Subcutaneous adipose tissue (tissue), 4 donors: ENCODE results near the gene NDUFAF8. TPM values are rescaled to one million over a fixed set of nuclear protein-coding genes. Genes with fewer than 3 reads are reported as not detected.

Source experiments
- total RNA-seq, 4 donors: library from RNA; depleted of rRNA; stranded (reverse); fragments of >200 nt; gene quantifications; one replicate each; pipeline ENCODE4 v1.1.0, GENCODE V29; 2016
- TF ChIP-seq, protein P1 (sequence below): fragments of 450-650 bp; IDR thresholded peaks from one replicate; pipeline ENCODE4 v1.5.1; 2016; ENCODE audit warnings: low read depth, mild to moderate bottlenecking, control low read depth, antibody characterized with exemption, moderate library complexity

NDUFAF8 gene
- total RNA-seq, 4 donors from 2014 or later, result 20.4 to 59.5 (median 53.6) TPM

- TF ChIP-seq, protein P1, sequence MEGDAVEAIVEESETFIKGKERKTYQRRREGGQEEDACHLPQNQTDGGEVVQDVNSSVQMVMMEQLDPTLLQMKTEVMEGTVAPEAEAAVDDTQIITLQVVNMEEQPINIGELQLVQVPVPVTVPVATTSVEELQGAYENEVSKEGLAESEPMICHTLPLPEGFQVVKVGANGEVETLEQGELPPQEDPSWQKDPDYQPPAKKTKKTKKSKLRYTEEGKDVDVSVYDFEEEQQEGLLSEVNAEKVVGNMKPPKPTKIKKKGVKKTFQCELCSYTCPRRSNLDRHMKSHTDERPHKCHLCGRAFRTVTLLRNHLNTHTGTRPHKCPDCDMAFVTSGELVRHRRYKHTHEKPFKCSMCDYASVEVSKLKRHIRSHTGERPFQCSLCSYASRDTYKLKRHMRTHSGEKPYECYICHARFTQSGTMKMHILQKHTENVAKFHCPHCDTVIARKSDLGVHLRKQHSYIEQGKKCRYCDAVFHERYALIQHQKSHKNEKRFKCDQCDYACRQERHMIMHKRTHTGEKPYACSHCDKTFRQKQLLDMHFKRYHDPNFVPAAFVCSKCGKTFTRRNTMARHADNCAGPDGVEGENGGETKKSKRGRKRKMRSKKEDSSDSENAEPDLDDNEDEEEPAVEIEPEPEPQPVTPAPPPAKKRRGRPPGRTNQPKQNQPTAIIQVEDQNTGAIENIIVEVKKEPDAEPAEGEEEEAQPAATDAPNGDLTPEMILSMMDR, result no peak
These were observed 5.8 kb upstream of the NDUFAF8 start for GRCh38 chr17:81233316-81233715.

DNA sequence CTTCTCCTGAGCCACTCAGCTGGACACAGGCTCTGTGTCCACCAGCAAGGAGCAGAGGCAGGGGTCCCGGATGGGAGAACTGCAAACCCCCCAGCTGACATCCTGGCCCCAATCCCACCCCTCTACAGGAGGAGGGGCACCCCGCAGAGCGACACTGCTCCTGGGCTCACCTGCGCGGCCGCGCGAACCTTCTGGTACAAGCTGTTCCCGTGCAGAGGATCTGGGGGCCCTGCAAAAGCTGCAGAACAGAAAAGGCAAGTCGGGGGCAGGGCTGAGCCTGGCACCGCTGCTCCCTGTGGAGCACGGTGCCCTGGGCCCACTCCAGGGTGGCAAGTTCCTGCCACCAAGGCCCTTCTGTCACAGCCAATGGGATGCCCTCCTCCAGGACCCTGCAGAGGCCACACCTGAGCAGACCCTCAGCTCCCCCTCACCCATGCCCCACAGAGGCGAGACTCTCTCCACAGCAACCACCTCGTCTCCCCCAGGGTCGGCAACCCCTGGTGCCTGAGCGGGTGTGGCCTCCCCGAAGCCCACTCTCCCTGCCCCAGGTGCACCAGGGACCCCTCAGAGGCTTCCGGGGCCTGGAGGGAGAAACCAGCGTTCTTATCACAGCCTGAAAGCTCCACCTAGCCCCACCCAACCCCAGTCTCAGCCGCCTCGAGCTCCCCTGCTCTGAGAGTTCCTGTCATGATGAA, 5.2 kb upstream of the NDUFAF8 start:
- TF ChIP-seq, protein P1, result no peak

- TF ChIP-seq, protein P1, result no peak
These were observed 4.6 kb upstream of the NDUFAF8 start for GRCh38 chr17:81234506-81234855.

GRCh38 chr17:81234940-81235821, 3.9 kb upstream of the NDUFAF8 start:
- TF ChIP-seq, protein P1, result no peak

DNA sequence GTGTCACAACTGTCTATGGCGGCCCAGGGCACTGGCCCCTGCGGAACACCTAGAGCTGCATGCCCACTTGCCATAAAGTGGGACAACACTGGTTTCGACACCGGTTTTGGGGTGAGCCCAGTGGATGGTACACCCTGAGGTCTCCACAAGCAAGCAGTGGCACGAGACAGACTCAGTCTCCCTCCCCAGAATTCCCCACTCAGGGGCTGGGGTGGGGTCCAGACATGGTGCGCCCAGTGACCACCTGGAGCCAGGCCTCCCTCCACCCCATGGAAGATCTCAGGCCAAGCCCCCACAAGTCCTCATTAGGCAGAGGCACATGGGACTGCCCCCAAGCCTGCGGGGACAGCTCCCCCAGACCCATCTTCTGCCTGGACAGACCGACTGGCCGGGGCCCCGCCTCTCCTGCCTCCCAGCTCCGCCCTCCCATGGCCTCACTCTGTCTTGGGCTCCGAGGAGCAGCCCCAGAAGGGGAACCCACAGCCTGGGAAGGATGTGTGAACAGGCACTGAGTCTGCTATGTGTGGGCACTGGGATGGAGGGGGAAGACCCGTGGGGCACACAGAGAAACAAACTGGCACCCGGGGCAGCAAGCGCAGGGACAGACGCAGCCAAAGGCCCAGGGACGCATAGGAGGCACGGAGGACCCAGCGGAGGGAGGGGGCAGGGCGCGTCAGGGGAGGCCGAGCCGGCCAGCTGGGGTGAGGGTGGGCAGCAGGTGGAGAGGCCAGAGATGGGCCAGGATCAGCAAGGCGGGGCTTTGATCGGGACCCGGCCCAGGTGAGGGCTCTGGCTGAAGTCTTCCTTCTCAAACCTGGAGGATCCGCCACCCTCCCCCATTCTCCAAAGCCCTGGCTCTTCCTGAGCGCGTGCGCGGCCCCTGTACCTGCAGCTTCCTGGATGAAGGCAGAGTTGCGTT, 3.0 kb upstream of the NDUFAF8 start:
- TF ChIP-seq, protein P1, result no peak

GRCh38 chr17:81236784-81237183, 2.3 kb upstream of the NDUFAF8 start:
- TF ChIP-seq, protein P1, result no peak
